ENCODE measurements around the gene LAMP1. TPM values are rescaled to one million over a fixed set of nuclear protein-coding genes. Genes with fewer than 3 reads are reported as not detected.
A peak's percentile ranks its signal among the peaks of the same experiment; 100 is the strongest.
"Not testable (repeated sequence)": the region's sequence is repeated elsewhere in the genome, so short reads cannot be mapped to it uniquely, and the experiment has no call there.

LAMP1 gene
- total RNA-seq, 2 experiments from 2014 or later, result 79.5 to 80.7 TPM

DNA sequence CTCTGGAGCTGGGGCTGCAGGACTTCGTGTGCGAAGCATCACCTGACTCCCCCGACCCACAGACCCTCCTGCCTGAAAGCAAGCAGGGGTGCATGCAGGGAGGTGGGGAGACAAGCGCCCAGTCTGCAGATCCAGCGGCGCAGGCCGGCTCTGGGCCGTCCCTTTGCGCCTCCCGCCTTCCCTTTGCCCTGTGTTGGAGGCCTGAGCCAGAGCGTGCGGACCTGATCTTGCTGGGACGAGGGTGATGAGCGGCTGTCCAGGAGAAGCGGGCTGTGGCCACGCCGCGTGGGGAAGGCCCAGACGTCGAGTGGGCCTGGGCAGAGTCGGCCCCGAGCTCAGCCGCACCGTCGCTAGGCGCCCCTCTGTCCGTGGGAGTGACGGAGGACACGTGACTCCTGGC, 72.2 kb downstream of the LAMP1 start:
- peaks cover 3% of the 10 kb centered on the region for H3K4me1 Mint-ChIP-seq
- H3K4me3 Mint-ChIP-seq, result no peak overlapping the region
- H3K27ac Mint-ChIP-seq, result no peak overlapping the region
- no peaks in the 10 kb centered on the region for H3K36me3 Mint-ChIP-seq (ENCODE audit: low read depth)
- no peaks in the 10 kb centered on the region for H3K9me3 Mint-ChIP-seq
- H3K27me3 Mint-ChIP-seq, result peaks cover 6% of the 10 kb centered on the region
- ChIA-PET CTCF (no interaction called here), POLR2A (no interaction called here)
- peak; percentile 6 for DNase-seq

- CTCF ChIA-PET, result no interaction called here
Observed at GRCh38 chr13:113369881-113370280, 72.8 kb downstream of the LAMP1 start.

GRCh38 chr13:113371061-113371460, 74.0 kb downstream of the LAMP1 start:
- Mint-ChIP-seq H3K4me3 (no peak overlapping the region), H3K9me3 (no peaks in the 10 kb centered on the region), H3K27ac (no peak overlapping the region), H3K27me3 (no peaks in the 10 kb centered on the region), H3K36me3 (ENCODE audit: low read depth) (no peaks in the 10 kb centered on the region), H3K4me1 (no peaks in the 10 kb centered on the region)
- POLR2A ChIA-PET, result no interaction called here
- DNase-seq, result peak; percentile 4
- CTCF ChIA-PET, result no interaction called here

More at GRCh38 chr13:113369881-113370280, 72.8 kb downstream of the LAMP1 start:
- Mint-ChIP-seq H3K4me3 (no peak overlapping the region), H3K9me3 (no peaks in the 10 kb centered on the region), H3K4me1 (peaks cover 3% of the 10 kb centered on the region), H3K27me3 (peaks cover 6% of the 10 kb centered on the region), H3K27ac (no peak overlapping the region), H3K36me3 (ENCODE audit: low read depth) (no peaks in the 10 kb centered on the region)
- POLR2A ChIA-PET, result no interaction called here
- peak; percentile 4 for DNase-seq

DNA sequence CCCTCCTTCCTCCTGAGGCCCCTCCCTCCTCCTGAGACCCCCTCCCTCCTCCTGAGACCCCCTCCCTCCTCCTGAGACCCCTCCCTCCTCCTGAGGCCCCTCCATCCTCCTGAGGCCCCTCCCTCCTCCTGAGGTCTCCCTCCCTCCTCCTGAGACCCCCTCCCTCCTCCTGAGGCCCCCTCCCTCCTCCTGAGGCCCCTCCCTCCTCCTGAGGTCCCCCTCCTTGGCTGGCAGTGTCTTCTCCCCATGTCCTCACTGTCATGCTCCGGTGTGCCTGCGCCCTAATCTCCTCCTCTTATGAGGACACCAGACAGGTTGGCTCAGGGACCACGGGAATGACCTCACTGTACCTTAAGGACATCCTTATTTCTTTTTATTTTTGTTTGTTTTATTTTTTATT, 74.7 kb downstream of the LAMP1 start:
- H3K4me1 Mint-ChIP-seq; H3K27me3 Mint-ChIP-seq; H3K4me3 Mint-ChIP-seq; POLR2A ChIA-PET; DNase-seq; H3K36me3 Mint-ChIP-seq (ENCODE audit: low read depth); H3K9me3 Mint-ChIP-seq; H3K27ac Mint-ChIP-seq; CTCF ChIA-PET: not testable (repeated sequence)

Other genes with a start within 250 kb of the LAMP1 start
- gene F7, start 191.4 kb upstream of the LAMP1 start, total RNA-seq, result not detected
- gene F10, start 174.4 kb upstream of the LAMP1 start, total RNA-seq, result not detected
- gene PROZ, start 138.6 kb upstream of the LAMP1 start, total RNA-seq, result not detected
- gene PCID2, start 88.6 kb upstream of the LAMP1 start, total RNA-seq, result 10 to 100 TPM; 58.9 to 66.2 TPM
- gene CUL4A, start 87.6 kb upstream of the LAMP1 start, total RNA-seq, result 10 to 100 TPM; 67.2 to 68.8 TPM
- gene GRTP1, start 66.9 kb downstream of the LAMP1 start, total RNA-seq, result under 1 TPM in 1 of 2 experiments, not detected in 1; 0.20 TPM
- under 1 TPM; 0.71 to 0.75 TPM for gene ADPRHL1, start 156.2 kb downstream of the LAMP1 start, total RNA-seq
- gene DCUN1D2, start 193.5 kb downstream of the LAMP1 start, total RNA-seq, result 10 to 100 TPM; 17.0 to 17.7 TPM

Measured in activated CD4-positive, alpha-beta memory T cell treated with anti-CD3 and anti-CD28 coated beads, Interleukin-2, amount 10 ng/mL, durations not matched to agents 7 days and 5 days (primary cell).